ENCODE data around the gene CLMP. TPM values are rescaled to one million over a fixed set of nuclear protein-coding genes. Genes with fewer than 3 reads are reported as not detected.

Gene CLMP
- total RNA-seq, 1 donor from 2014 or later = 2.3 TPM

DNA sequence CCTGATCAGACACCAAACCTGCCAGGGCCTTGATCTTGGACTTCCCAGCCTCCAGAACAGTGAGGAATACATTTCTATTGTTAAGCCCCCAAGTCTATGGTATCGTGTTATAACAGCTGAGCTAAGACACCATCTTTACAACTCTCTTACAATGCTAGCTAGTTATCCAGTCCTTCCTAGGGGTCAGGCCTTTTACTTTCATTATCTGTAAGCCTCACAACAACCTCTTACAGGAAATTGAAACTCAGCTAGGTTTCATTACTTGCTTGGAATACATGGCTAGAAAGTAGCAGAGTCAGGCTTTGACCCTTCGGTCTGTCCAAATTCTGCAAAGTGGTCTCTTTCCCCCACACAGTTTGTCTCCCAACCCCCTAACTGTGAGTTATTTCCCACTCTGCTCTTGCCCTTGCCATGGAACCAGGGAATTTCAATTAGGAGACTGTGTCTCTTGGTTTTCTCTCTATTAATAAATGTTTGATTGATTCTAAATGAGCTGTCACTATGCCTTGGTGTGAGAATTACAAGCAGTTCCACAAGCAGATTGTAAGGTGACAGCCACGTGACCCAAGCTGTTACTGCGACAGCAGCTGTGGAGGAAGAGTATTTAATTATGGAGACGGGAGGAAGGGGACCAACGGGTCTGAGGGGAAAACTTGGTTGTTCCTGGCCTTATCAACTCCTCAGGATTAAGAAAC, 38.4 kb upstream of the CLMP start:
- H3K4me1 Mint-ChIP-seq (ENCODE audit: low read depth) = peaks cover 2% of the 10 kb centered on the region
- no peaks in the 10 kb centered on the region for H3K36me3 Mint-ChIP-seq (ENCODE audit: insufficient read depth)
- peaks cover 16% of the 10 kb centered on the region for H3K27me3 Mint-ChIP-seq
- no peaks in the 10 kb centered on the region for H3K9me3 Mint-ChIP-seq (ENCODE audit: low read depth)
- TF ChIP-seq, protein P1, sequence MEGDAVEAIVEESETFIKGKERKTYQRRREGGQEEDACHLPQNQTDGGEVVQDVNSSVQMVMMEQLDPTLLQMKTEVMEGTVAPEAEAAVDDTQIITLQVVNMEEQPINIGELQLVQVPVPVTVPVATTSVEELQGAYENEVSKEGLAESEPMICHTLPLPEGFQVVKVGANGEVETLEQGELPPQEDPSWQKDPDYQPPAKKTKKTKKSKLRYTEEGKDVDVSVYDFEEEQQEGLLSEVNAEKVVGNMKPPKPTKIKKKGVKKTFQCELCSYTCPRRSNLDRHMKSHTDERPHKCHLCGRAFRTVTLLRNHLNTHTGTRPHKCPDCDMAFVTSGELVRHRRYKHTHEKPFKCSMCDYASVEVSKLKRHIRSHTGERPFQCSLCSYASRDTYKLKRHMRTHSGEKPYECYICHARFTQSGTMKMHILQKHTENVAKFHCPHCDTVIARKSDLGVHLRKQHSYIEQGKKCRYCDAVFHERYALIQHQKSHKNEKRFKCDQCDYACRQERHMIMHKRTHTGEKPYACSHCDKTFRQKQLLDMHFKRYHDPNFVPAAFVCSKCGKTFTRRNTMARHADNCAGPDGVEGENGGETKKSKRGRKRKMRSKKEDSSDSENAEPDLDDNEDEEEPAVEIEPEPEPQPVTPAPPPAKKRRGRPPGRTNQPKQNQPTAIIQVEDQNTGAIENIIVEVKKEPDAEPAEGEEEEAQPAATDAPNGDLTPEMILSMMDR (IDR thresholded peaks at IDR 0.05; ENCODE audit: unreplicated experiment) = no peak
- no peak overlapping the region for H3K4me3 Mint-ChIP-seq (ENCODE audit: low read depth)
- DNase-seq (ENCODE audit: low spot score, unreplicated experiment) = no peak
- no peak overlapping the region for H3K27ac Mint-ChIP-seq

GRCh38 chr11:123231777-123232176, 36.7 kb upstream of the CLMP start:
- no peaks in the 10 kb centered on the region for H3K36me3 Mint-ChIP-seq (ENCODE audit: insufficient read depth)
- H3K4me3 Mint-ChIP-seq (ENCODE audit: low read depth) = no peak overlapping the region
- TF ChIP-seq, protein P1 (IDR thresholded peaks at IDR 0.05; ENCODE audit: unreplicated experiment) = no peak
- DNase-seq (ENCODE audit: low spot score, unreplicated experiment) = no peak
- no peaks in the 10 kb centered on the region for H3K9me3 Mint-ChIP-seq (ENCODE audit: low read depth)
- H3K27me3 Mint-ChIP-seq = peaks cover 18% of the 10 kb centered on the region
- H3K27ac Mint-ChIP-seq = no peak overlapping the region
- peaks cover 4% of the 10 kb centered on the region for H3K4me1 Mint-ChIP-seq (ENCODE audit: low read depth)

DNA sequence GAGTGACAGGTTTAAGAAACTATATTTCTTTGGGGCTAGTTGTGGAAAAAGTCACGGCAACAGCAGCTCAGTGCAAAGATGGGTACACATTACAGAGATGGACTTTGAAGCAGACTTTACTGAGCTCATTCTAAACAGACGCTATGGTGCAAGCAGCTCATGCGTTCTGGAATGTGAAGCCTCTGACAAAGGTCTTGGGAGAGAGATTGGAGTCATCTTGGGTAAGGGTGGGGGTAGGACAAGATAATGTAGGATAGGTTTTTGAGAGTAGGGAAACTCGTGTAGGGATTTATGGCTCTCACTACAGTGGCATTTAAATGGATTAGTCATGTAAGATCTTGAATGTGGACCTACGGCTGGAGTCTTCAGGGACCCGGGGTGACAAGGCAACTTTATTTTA, 36.2 kb upstream of the CLMP start:
- Mint-ChIP-seq H3K27ac (no peak overlapping the region), H3K36me3 (ENCODE audit: insufficient read depth) (no peaks in the 10 kb centered on the region), H3K4me1 (ENCODE audit: low read depth) (peaks cover 4% of the 10 kb centered on the region), H3K9me3 (ENCODE audit: low read depth) (no peaks in the 10 kb centered on the region), H3K4me3 (ENCODE audit: low read depth) (no peak overlapping the region), H3K27me3 (peaks cover 18% of the 10 kb centered on the region)
- TF ChIP-seq, protein P1 (IDR thresholded peaks at IDR 0.05; ENCODE audit: unreplicated experiment) = no peak
- no peak for DNase-seq (ENCODE audit: low spot score, unreplicated experiment)

DNA sequence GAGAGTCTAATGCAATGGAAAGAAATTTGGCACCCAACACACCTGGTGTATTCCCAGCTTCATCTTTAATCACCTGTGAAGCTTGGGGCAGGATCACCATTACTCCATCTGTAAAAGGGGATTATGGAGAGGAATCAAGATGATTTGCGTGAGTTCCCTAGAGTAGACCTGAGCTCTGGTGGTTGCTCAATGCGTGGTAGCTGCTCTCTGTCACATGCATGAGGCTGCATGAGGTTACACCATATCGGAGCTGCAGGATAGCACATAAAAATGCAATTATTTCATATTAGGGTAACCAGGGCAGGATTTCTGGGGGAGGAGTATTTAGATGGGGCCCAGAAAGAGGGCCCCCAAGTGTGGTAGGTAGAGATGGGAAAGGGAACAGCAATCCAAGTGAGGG, 35.3 kb upstream of the CLMP start:
- Mint-ChIP-seq H3K27ac (no peak overlapping the region), H3K4me1 (ENCODE audit: low read depth) (peaks cover 7% of the 10 kb centered on the region), H3K36me3 (ENCODE audit: insufficient read depth) (no peaks in the 10 kb centered on the region), H3K9me3 (ENCODE audit: low read depth) (no peaks in the 10 kb centered on the region), H3K27me3 (peaks cover 22% of the 10 kb centered on the region), H3K4me3 (ENCODE audit: low read depth) (no peak overlapping the region)
- DNase-seq (ENCODE audit: low spot score, unreplicated experiment) = no peak
- TF ChIP-seq, protein P1 (IDR thresholded peaks at IDR 0.05; ENCODE audit: unreplicated experiment) = no peak

DNA sequence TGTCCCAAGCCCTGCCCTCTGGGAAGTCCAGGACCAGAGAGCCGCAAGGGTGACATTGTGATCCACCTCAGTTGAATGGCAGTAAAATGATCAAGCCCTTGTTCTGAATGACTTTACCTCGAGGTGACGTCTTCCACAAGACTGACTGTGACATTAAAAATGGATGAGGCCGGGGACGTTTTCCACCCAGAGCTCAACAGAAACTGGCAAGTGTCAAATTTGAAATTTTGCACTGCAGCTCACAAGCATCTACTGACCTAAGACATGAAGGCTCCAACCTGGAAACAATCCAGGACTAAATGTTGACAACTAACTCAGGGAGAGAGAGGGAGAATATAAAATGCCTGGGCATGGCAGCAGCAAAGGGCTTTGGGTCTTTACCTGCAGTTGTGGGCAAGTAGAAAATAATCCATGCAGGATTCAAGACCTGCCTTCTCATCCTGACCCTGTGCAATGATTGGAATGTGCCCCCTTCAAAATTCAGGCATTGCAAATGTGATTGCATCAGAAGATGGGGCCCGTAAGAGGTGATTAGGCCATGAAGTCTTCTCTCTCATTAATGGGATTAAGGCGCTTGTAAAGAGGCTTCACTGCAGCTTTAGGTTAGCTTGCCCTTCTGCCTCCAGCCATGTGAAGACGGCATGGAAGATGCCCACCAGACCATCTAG, 33.6 kb upstream of the CLMP start:
- Mint-ChIP-seq H3K36me3 (ENCODE audit: insufficient read depth) (no peaks in the 10 kb centered on the region), H3K27ac (no peak overlapping the region), H3K4me3 (ENCODE audit: low read depth) (no peak overlapping the region), H3K27me3 (peaks cover 25% of the 10 kb centered on the region), H3K4me1 (ENCODE audit: low read depth) (peaks cover 9% of the 10 kb centered on the region), H3K9me3 (ENCODE audit: low read depth) (no peaks in the 10 kb centered on the region)
- TF ChIP-seq, protein P1 (IDR thresholded peaks at IDR 0.05; ENCODE audit: unreplicated experiment) = no peak
- no peak for DNase-seq (ENCODE audit: low spot score, unreplicated experiment)
